ENCODE results near the gene FUT7.
"Not testable (repeated sequence)": the region's sequence is repeated elsewhere in the genome, so short reads cannot be mapped to it uniquely, and the experiment has no call there.

Gene FUT7

DNA sequence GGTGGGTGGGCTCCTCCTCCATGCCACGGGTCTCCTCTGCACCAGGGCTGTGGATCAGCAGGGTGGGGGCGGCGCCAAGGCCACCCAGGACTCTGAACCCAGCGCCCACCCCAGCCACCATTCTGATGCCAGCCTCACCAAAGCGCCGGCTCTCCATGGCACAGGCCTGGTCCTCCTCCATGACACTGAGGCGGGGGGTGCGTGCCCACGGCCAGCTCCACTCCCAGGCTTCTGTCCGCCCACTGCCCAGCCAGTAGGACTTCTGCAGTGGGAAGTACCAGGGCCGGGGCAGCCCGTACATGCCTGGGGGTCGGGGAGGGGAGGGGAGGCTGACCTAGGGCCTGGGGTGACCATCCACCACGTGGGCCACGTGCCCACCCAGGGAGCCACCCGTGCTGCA, 15.5 kb downstream of the FUT7 start:
- DNase-seq: no peak

DNA sequence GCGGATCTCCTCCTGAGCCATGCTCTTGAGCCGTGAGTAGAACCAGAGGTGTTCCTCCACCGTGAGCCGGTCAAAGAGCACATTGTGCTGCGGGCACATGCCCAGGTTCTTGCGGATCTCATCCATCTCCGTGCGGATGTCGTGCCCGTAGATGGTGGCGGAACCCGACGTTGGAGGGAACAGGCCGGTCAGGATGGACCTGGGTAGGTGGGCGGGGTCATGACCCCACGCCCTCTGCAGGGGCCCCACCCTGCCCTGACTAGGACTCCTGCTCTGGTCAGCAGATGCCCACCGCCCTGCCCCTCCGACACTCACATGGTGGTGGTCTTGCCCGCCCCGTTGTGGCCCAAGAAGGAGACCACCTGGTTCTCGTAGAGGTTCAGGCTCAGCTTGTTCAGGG, 15.9 kb downstream of the FUT7 start:
- no peak for DNase-seq

DNA sequence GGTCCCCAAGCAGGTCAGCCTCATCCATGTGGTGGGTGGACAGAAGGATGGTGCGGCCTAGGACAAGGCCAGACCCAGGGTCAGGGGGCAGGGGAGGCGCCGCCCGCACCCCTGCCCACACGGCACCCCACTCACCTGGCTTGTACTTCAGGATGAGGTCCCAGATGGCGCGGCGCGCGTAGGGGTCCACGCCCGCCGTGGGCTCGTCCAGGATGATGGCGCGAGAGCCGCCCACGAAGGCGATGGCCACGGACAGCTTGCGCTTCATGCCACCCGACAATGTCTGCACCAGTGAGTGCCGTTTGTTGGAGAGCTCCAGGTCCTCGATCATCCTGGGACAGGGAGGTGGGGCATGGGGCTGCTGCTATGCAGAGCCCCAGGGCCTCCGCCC, 16.4 kb downstream of the FUT7 start:
- DNase-seq: no peak

DNA sequence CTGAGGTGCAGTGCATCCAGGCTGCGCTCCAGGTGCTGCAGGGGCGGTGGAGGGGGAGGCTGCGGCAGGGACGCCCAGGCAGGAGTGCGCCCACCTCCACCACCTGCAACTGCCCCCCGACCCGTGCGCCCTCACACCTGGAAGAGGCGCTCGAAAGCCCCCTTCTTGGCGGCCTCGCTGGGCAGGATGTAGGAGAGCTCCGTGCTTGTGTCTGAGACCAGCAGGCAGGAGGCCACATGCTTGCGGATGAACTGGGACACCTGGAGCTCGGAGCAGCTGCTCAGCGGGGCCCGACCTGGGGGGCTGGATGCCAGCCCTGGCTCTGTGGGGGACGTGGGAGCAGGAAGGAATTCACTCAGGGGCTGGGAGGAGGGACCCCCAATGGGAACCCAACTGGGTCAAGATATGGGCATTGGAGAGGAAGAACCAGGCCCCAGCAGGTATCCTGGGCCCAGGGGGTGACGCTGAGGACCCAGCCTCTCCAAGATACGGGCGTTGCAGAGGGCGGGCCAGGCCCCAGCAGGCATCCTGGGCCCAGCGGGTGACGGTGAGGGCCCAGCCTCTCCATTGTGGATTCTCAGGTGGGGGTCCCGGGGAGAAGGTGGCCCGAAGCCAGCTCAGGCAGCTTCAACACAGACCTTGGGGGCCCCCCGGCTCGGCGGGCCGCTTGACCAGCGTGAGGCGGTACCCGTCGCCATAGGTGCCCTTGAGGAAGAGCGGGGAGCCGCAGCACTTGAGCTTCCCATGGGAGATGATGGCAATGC, 16.9 kb downstream of the FUT7 start:
- no peak for DNase-seq

DNA sequence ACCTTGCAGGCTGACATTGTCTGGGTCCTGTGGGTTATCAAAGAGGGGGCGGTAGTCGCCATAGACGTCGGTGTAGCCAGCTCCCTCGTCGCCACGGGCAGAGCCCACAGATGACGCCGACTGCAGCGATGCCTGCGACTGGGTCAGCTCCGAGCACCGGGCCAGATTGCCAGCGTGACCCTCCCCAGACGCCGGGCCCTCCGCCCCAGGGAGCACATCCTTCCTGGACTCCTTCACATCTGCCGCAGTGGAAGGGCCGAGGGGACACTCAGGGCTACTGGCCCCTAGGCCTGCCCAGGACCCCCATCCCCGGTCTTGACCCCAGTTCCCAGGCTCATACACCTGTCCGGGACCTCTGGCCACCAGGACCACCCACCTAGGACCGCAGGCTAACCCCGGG, 17.7 kb downstream of the FUT7 start:
- DNase-seq: no peak

DNA sequence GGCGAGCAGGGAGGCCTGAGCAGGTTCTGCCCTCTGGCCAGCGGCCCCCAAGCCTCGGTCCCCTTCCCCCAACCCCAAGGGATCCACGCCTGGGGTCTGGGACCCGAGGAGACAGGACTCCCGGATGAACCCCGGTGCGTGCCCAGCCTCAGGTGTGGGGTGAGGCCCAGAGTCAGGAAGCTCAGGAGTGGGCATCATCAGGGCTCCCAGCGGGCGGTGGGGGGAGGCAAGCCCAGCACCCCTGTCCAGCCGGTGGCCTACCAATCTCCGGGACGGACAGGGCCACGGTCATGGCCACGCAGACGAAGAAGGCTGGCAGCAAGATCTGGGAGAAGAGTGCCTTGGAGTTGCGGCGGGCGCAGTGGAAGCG, 18.3 kb downstream of the FUT7 start:
- no peak for DNase-seq

DNA sequence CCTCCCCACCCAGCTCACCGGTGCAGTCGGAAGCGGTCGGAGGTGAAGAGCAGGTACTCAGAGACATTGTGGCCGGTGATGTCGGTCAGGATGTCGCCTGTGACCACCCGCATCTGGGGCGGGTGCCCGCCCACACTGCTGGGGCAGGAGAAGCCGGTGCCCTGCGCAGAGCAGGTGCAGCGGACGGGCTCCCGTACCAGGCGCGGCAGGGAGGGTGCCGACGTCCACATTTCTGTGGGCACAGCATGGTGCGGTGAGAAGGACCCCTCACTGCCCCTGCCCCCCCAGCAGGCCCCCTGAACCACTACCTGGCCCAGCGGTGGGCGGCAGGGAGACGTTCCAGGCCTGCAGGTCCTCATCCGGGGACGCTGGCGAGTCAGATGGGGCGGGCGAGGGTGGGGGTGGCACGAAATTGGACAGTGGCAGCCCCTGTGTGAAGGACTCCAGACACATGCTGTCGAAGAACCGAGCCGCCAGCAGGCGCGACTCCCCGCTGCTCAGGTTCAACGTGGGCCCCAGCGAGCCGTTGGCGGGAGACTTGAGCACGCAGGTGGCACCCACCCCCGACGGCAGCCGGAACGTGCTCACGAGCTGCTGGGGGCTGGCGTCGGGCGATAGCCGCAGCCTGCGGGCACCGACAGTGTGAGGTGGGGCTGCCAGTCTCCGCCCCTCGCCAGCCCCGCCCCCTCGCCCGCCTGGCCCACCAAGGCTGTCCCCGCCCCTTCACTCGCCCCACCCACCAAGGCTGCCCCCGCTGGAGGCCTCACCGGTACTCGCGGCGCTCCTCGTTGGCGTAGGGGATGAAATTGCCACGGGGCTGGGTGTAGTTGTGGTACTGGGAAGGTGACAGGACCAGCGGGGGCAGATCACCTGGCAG, 19.0 kb downstream of the FUT7 start:
- DNase-seq: no peak

DNA sequence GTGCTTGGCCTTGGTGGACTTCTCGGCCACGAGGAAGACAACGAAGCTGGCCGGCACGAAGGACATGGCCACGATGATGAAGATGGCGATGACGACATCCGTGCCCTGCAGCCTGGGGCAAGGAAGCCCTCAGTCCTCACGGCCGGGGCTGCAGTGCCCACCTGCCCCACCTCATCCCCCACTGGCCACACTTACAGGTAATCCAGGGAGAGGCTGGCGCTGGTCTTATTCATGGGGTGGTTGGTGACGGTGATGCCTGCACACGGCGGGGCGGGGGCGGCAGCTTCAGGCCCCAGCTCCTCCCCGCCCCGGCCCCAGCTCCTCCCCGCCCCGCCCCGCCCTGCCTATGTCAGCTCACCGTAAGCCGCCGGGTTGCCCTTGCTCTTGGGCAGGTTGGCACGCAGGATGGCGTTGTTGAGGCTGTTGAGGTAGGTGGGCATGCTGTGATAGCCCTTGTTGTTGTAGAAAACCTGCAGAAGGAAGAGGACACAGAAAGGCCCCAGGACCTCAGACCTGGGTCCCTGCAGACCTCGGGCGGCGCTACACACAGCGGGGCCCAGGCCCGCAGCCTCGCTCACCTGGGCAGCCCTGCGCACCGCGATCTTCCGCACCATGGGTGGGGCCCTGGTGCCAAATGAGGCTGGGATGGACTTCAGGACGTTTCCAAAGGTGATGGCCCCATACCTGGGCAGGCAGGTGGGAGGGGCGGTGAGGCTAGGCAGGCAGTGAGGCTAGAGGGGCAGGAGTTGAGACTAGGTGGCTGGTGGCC, 19.8 kb downstream of the FUT7 start:
- DNase-seq: no peak

DNA sequence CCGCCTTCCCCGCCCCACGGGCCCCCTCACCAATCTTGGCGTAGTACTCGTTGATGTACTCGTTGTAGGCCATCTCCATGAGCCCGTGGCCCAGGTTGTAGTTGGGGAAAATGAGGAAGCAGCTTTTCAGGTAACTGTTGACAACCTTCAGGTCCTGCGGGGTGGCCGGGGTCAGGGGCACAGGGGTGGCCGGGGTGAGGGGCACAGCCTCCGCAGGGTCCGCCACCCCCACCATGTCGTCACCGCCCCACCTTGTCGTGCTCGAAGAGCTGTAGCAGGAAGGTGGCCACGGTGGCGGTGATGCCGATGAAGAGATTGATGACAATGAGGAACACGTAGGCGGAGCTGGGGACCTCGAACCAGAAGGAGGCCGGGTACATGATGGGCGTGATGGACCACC, 20.7 kb downstream of the FUT7 start:
- DNase-seq: no peak

DNA sequence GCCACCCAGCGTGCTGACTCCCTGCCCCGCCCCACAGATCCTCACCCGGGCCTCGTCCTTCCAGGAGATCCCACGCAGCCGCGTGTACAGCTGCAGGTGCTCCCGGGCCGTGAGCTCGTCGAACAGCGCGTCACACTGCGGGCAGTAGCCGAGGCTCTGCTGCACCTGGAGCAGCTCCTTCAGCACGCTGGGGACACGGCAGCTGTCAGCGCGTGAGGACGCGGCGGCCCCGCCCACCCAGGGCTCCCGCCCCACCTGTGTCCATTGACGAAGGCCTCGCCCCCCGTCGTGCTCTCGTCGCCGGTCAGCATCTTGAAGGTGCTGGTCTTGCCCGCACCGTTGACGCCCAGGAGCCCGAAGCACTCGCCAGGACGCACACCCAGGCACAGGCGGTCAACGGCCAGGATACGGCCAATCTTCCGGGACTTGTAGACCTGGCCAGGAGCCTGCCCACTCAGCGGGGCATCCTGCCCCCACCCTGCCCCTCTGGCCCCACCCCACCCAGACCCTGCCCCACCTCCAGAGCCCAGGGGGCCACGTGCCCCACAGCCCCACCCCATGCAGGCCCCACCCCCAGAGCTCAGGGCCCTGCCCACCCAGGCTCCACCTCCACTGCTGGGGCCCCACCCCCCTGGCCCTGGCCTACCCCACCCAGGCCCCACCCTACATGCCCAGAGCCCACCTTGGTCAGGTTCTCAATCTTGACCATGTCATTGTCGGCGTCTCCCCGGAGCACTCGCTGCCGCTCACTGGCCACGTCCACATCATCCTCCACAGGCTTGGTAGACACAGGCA, 21.8 kb downstream of the FUT7 start:
- DNase-seq: no peak

DNA sequence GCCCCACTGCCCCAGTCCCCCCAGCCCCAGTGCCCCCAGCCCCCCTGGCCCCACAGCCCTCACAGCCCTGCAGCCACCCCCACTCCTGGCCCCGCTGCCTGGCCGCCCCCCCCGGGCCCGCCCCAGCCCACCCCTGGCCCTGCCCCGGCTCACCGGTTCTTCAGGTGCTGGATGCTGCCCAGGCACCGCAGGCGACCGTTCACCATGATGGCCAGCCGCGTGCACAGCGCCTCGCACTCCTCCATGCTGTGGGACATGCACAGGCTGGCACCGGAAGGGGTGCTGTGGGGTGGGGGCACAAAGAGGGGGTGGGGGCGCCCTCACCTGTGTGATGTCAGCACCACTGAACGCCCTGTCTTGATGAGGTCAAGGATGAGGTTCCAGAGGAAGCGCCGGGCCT, 22.7 kb downstream of the FUT7 start:
- DNase-seq: no peak

DNA sequence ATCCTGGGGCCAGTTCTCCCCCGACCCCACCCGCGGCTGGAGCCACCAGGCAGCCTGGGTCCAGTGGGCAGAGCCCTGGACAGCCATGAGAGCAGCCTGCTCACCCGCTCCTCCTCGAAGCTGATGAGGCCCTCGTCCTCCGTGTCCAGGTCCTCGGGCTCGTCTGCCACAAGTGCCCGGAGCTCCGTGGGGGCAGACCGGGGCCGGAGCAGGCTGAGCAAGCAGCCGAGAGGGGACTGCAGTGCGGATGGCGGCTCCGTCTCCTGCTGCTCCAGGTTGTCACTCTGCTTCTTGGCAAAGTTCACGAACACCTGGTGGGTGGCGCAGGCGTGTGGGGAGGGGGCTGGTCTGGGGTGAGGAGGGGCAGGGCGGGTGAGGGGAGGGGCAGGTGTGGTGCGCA, 23.6 kb downstream of the FUT7 start:
- DNase-seq: no peak

DNA sequence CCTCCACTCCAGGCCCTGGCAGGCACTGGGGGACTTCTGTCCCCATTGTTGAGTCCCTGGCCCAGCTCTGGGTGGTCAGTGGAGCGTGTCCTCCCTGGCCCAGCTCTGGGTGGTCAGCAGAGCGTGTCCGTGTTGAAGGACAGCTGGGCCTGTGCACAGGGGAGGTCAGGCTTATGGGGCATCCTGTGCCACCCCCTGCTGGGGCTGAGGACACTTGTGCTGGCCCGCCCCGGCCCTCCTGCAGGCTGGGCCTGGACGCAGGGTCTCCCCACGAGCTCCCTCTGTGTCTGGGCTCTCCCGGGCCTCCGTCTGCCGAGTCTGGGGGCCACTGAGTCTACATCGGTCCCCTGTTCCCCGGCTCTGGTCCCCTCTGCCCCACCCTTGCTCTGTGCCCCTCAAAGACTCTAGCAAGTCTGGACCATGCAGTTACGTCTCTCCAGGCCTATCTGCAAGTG, 24.0 kb downstream of the FUT7 start:
- no peak for DNase-seq

DNA sequence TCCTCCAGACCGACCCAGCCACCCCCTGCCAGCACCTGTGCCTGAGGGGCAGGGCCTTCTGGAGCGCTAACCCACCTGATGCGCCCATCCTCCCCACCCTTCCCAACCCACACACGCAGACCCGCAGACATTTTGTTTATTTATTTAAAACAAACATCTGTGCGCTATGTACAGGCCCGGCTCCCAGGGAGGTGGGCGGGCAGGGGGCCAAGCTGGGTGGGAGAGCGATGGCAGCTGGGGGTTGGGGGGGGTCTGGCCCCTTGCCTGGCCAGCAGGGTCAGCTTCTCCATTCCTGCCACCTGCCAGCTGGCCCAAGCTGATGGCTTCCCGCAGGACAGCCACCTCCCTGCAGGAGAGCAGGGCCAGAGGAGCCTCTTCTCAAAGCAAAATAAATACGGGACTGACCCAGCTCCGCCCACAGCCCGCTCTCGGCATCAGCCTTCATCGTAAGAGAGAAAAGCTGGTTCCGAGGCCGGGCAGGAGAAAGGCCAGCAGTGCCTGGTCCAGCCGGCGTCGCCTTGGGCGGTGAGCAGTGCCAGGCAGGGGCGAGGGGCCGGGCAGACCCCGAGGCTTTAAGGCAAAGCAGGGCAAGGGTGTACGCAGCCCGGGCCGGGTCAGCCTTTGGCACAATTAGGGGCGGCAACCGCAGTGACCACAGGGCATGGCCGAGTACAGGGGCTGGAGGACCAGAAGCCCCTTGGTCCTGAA, 24.6 kb downstream of the FUT7 start:
- DNase-seq: peak; percentile 69

DNA sequence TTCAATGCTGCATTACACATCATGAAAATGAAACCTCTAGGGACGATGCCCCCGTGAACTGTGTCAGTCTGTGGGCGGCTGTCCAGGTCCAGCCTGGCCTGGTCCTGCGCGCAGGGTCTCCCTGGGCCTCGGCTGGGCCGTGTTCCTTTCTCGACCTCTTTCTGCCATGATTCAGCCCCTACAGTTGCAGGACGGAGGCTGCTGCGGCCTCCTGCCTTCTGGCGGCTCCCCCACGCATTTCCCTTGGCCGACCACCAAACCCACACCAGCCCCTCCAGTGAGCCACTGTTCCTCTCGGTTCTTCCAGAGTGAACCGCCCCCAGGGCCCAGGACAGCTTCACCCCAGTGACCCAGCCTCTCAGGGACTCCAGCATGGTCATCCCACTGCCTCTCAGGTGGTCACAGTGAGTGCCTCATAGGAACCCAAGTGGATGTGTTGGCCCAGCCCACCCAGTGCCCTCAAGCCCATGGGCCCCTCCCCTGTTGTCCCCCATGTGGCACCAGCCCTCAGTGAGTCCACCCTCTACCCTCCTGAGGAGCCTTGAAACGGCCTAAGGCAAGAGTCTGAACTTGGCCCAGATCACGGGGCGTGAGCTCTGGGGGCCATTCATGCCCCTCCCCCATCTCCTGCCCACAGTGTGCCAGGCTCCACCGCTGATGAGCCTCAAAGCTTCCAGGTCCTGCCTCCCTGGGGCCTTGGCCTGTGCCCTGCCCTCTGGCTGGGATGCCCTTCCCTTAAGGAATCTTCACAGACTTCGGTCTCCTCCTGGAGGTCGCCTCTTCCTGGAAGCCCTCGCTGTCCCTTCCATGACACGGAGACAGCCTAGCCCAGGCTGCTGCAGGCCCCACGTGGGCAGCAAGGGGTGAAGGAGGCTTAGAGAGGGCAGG, 25.5 kb downstream of the FUT7 start:
- no peak for DNase-seq

DNA sequence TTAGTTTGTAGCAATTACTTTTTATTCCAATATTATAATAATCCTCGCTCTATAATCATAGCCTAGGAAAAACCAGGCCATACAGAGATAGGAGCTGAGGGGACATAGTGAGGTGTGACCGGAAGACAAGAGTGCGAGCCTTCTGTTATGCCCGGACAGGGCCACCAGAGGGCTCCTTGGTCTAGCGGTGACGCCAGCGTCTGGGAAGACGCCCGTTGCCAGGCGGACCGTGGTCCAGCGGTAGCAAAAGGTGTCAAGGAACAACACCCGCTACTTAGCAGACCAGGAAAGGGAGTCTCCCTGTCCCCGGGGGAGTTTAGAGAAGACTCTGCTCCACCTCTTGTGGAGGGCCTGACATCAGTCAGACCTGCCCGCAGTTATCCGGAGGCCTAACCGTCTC, 27.6 kb downstream of the FUT7 start:
- not testable (repeated sequence) for DNase-seq

DNA sequence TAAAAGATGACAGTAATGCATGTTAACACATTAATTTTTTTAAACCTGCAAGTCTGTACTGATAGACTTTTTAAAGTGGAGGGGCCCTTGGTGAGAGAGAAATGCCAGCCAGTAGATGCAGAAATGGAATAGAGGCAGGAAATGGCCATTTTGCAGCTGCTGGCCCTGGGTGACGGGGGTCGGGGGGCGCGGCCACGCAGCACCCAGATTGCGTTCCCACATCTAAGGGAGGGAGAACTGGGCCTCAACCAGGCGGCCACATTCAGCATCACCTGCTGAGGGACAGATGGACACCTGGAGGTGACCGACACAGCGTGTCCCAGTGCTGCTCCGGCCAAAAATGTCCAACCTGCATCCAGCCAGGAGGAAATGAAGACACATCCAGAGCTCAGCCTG, 29.2 kb downstream of the FUT7 start:
- DNase-seq: no peak

DNA sequence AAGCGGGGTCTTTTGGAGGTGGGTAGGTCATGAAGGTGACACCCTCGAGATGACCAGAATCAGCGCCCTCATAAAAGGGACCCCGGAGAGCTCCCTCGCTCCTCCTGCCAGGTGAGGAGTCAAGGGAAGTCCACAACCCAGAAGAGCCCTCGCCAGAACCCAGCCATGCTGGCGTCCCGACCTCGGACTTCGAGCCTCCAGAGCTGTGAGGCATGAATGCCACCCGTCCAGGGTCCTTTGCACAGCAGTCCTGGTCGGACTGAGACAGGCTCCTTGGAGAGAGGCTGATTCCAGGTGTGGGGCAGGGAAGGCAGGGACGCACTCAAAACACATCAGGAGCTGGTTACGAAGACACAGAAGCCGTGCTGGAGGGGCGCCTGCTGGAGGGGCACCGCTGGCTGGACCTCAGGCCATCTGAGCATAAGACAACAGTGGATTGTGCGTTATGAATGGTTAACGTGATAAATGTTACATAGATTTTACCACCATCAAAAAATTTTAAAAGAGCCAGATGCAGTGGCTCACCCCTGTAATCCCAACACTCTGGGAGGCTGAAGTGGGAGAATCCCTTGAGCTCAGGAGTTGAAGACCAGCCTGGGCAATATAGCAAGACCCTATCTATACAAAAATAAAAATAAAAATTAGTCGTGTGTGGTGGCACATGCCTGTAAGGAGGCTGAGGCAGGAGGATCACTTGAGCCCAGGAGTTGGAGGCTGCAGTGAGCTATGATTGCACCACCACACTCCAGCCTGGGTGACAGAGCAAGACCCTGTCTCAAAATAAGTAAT, 29.8 kb downstream of the FUT7 start:
- no peak for DNase-seq

DNA sequence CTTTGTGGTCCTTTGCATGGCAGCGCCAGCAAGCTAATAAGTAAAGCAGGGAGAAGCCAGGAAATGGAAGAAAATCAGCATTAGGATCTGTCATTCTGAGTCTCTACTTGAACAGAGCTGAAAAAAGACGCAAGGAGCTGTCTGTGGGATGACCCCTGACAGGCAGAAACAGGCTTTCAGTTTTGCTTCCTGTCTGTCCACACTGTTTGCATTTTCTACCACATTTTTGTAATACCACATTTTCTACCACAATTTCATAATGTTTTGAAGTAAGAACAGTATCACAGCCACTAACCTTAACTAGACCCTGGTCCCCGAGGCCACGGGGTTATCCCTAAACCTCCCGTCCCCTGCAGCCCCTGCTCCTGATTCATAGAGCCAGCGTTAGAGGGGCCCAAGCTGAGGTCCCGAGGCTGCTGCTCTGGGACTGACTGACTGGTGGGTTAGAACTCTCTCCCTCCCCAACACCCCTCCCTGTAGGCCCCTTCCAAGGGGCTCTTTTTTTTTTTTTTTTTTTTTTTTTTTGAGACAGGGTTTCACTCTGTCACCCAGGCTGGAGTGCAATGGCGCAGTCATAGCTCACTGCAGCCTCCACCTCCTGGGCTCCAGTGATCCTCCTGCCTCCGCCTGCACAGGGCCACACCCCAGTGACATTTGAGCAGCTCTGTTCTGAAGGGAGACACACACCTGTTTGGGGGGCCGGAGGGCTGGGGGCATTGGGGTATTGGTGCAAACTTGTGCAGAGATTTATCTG, 31.5 kb downstream of the FUT7 start:
- DNase-seq: no peak
